Umbilical cord (tissue), 2 donors: ENCODE results near the gene PCGF3. TPM values are rescaled to one million over a fixed set of nuclear protein-coding genes. Genes with fewer than 3 reads are reported as not detected.
"Not testable (repeated sequence)": the region's sequence is repeated elsewhere in the genome, so short reads cannot be mapped to it uniquely, and the experiment has no call there.

ENCODE experiments used
- DNase-seq: peaks from one replicate; pipeline ENCODE4 v3.0.0-alpha.2; 2015; ENCODE audit warnings: low spot score
- total RNA-seq: library from RNA; depleted of rRNA; stranded (reverse); fragments of >200 nt; gene quantifications from one replicate; pipeline ENCODE4 v1.2.3, GENCODE V29; 2014; ENCODE audit warnings: low replicate concordance; ENCODE audit not compliant: insufficient read depth

Gene PCGF3
- total RNA-seq, 1 donor from 2014 or later, result 48.4 TPM

DNA sequence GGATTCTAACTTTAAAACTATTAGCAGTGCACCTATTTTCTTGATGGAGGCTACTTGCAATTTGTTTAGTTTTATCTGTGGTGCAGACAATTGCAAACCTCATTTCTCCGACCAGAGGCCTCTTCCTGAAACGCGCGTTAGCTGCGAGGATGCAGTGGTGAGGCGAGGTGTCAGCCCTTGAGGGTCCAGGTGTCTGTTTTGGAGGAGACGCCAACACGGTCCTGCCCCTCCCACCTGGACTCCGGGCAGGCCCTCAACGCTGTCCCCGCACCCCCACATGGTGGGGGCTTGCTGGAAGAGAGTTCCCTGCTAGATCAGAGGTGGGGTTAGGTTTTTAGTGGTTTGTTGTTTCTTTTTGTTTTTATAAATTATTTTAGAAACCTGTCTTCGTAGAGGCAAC lies 34.4 kb downstream of the PCGF3 start:
- no peak for DNase-seq

DNA sequence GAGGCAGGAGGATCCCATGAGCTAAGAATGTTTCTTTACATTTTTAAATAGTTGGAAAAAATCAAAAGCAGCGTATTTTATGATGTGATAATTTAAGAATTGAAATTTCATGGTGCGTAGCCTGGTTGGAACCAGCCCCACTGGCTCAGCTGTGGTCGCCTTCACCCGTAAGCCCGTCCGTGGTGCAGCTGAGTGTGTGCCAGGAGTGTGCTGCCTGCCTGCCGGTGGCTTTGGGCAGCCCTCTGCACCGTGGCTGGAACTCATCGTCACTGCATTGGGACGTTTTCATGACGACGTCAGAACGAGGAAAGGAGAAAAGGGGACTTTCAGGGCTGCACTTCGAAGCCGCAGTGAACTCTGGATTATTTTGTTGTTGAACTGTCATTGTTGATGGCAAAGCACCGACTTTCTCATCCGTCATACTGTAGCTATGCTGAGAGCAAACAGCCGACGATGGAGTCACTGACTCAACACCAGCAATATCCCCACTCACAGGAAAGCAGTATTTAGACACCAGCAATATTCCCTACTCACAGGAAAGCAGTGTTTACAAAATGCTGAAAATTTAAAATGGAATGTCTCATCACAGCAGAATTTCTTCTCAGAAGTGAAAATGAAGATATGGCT lies 35.1 kb downstream of the PCGF3 start:
- no peak for DNase-seq

DNA sequence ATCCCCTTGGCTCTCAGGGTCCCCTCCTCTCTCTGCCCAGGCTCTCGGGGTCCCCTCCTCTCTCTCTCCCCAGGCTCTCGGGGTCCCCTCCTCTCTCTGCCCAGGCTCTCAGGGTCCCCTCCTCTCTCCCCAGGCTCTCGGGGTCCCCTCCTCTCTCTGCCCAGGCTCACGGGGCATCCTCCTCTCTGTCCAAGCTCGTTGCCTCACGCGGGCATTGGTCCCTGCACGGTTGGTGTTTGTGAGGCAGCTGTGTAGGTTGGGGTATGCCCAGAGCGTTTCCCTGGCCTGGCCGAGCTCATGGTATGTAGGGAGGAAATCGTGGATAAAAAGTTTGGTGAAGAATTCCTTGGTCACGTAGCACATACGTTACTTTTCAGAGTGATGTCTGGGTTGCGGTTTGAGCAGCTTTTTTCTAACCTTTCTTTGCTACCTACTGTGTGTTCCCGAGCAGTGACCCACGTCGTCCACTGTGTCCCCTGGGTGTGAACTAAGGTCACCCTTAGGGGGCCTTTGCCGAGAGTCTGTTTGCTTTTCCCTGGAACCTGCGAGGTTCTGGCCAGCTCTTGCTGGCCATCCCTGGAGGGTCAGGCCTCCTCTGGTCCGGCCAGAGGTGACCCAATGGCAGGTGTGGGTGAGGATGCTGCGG lies 36.6 kb downstream of the PCGF3 start:
- no peak for DNase-seq

DNA sequence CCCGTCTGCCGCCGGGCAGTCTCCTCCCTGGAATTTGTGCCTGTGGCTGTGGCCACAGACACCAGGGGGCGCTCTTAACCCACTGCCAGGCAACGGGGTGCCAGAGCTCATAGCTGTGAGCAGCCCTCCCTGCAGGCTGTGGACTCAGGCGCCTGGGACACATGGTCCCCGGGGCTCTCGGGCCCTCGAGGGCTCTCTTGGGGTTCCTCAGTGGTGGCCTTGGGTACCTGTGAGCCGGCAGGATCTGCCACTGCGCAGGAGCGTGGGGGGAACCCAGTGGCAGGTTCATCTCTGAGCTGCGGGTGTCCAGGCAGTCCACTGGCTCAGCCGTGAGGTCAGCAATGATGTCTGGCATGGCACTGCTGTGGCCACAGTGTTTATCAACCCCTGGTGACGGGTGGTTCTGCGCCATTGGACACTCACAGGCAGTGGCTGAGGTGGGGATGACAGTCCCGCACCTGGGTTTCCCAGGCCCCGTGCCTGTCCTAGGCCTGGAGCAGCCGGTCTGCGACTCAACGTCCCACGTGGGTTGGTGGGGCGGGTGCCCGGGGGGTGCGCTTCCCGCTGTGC lies 37.2 kb downstream of the PCGF3 start:
- peak; percentile 25 for DNase-seq

DNA sequence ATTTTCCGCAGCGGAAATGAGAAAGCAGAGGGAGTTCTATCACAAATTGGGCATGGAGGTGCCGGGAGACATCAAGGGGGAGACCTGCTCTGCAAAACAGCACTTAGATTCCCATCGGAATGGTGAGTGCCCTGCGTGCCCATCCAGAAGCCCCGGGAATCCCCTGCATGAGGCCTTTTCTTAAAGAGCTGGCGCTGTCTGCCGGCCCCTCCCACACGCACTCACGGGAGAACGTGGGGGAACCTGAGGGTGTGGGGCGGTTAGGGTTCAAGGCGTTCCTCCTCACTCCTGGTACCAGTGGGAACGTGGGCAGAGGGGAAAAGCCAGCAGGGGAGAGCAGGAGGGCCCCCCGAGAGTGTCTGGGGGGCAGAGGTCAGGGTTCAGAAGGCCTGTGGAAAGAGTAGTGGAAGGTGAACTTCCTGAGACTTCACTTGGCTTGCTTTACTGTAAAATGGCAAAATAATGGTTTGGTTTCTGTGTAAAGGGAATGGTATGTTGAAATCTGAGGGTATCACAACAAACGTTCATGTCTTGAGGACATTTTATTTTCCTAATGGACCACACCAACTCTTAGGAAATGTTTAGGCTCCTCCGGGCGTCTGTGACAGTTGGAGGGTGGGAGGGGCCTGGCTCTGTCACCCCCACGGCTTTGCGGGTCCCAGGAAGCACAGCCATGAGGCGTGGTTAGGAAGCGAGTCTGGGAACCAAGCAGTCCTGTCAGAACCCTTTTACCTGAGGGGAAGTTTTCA lies 38.0 kb downstream of the PCGF3 start:
- no peak for DNase-seq

DNA sequence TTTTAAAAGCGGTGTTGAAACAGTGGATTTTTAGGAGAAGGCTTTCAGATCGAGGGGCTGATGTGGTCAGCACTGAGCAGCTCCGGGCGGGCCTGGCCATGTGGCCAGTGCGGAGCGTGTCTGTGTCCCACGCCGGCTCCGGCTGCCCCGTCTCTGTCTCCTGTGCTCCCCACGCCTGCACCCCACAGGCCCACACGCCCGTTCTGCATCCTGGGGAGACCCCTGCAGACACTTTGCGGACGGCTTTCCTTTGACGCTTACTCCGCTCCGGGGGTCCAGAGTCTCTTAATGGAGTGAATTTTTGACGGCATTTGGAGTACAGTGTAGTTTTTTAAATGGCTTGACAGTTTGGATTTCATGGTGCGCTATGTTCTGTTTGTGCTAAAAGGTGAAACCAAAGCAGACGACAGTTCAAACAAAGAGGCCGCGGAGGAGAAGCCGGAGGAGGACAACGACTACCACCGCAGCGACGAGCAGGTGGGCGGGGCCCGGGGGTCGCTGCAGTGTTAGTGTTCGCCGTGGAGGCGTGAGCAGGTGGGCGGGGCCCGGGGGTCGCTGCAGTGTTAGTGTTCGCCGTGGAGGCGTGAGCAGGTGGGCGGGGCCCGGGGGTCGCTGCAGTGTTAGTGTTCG lies 38.7 kb downstream of the PCGF3 start:
- DNase-seq, result no peak

DNA sequence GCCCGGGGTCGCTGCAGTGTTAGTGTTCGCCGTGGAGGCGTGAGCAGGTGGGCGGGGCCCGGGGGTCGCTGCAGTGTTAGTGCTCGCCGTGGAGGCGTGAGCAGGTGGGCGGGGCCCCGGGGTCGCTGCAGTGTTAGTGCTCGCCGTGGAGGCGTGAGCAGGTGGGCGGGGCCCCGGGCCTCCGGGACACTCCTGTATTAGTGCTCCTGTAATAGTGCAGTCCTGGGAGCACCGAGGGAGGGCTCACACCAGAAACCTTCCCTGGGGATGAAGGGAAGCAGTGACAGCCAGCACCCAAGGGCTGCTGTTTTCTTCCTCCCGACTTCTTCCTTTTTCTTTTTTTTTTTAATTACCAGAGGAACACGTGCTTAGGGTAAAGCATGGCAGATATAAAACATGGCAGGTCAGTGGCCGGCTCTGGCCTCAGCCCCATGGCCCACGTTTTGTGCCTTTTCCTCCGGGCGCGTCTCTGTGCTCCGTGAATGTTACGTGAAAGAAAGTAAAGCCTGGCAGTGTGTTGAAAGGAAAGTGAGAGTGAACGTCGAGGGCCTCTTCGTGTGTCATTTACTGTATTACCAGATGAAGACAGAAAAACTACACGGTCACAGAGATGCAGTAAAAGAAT lies 42.0 kb downstream of the PCGF3 start:
- DNase-seq, result no peak

DNA sequence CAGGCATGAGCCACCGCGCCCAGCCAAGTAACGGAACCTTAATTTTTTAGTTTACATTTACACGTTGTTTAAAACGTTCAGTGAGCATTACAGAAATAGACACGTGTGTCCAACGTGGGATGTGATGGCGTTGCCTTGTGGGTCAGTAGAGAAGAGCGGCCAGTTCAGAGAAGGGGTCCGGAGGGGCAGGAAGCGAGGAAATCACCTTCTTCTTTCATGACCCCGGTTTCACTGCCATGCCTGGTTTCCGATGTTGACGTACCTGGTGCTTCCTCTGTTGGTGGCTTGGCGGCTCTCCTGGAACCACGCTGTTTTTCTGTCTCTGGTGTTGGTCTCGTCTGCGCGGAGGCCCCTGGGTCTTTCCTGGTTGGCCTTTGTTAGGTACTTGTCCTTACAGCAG lies 42.8 kb downstream of the PCGF3 start:
- no peak for DNase-seq

DNA sequence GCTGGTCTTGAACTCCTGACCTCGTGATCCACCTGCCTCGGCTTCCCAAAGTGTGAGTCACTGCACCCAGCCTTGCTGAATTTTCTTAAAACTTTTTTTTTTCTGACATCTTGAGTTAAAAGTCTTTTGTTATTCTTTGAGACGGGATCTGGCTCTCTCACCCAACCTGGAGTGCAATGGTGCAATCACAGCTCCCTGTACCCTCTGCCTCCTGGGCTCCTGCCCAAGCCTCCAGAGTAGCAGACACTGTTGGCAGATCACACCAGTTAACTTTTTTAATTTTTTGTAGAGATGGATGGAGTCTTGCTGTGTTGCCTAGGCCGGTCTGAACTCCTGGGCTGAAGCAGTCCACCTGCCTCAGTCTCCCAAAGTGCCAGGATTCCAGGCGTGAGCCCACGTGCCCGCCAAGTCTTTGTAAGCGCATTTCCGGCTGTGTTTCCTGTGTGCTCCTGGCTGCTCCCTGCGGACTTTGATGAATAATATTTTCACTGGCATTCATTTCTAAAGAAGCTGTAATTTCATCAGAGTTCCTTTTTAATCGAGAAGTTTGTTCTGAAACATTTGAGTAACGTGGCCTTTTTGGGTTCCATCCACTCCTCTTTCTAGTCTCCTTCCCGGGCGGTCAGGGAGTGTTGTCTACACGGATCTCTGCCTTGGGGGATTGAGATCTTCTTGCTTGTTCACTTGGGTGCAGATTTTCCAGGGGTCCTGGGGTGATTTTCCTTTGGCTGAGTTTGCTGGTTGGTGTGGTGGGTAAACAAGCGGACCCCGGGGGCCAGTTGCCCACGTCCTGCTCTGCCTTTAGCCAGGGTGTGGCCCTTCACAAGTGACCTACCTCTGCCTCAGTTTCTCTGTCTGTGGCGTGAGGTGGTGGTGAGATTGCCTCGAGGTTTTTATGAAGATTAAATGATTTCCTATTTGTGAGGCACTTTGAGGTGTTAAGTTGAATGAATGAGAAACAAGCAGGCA lies 44.4 kb downstream of the PCGF3 start:
- no peak for DNase-seq

DNA sequence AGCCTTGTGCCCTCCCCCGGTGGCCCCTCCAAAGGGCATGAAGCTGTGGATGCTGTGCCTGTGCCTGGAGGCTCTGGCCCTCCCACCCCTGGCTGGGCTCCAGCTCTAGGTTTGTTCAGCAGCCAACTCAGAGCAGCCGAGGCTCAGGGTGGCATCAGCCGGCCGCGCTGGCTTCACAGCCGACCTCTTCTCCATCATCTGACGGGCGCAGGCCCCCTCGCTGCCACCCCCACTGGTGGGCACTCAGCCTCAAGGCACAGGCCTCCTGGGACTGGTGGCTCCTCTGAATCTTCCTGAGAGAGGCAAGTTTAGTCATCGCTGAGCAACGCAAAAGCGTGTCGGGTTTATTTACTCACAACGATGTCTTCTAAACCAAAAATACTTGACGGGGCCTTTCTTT lies 46.0 kb downstream of the PCGF3 start:
- no peak for DNase-seq

DNA sequence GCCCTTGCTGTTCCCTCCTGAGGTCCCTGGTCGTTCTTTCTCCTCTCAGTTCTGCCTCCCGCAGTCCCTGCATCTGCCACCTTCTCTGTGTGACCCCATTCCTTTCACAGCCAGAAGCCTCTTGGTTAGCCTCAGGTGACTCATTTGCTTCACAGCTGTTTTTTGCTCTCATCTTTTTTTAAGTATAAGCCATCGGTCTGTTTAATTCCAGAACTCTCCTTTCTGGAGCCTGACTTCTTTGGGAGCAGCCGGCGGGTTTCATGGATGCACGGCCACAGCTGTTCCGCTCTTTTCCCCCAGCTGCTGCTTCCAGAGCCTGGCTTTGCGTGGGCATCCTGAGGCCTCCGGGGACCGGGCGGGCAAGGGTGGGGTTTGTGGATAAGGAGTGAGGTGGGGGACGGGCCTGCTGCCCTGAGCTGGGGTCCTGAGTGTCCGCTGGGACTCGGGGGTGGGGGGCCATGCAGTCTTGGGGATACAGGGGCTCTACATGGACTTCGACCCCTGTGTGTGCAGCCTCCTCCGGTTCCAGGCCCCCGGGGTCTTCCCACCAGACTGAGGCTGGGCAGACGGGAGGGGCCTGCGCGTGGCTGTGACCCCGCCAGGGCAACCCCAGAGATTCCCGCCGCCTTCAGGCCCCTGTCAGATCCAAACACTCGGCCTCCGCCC lies 46.7 kb downstream of the PCGF3 start:
- DNase-seq, result no peak

DNA sequence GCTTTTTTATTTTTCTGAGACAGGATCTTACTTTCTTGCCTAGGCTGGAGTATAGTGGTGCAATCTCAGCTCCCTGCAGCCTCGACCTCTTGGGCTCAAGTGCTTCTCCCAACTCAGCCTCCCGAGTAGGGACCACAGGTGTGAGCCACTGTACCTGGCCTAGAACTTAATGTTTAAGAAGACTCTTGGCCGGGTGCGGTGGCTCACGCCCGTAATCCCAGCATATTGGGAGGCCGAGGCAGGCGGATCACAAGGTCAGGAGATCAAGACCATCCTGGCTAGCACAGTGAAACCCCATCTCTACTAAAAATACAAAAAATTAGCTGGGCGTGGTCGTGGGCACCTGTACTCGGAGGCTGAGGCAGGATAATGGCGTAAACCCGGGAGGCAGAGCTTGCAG lies 47.6 kb downstream of the PCGF3 start:
- DNase-seq, result not testable (repeated sequence)

DNA sequence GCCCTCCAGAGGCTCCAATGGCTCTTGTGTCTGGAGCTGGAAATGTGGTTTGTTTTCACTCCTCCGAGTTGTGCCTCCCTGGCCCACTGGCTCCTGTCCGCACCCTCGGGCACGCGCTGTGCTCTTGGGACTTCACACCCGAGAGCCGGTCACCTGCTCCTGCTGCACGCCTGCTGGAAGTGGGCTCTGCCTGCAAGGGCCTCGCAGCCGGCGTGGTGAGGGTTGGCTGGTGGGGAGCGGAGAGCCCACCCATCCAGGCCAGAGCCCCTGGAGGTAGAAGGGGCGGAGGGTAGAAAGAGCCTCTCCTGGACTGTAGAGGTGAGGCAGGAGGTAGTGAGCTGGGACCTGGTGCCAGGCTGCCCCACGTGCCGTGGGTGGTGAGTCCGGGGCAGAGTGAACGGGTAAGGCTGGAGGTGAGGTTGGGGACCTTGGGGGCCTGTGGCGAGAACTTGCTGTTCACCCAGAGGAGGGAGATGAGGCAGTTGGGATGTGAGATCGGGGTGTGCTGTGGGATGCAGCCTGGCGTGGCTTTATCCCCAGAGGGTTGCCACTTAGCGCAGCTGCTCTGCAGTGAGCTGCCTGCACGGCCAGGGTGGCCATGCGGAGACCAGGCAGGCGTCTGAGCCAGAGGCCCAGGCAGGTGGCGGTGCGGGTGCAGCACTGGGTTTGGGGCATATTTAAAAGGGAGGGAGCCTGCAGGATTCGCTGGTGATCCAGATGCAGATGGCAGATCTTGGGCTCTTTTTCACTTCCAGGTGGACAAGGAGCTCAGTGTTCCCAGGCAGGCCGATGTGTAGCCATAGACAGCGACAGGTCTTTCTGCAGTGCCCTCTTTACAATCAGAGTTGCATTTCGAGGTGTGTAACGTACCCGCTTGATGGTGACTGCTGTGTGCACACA lies 48.8 kb downstream of the PCGF3 start:
- DNase-seq, result no peak

DNA sequence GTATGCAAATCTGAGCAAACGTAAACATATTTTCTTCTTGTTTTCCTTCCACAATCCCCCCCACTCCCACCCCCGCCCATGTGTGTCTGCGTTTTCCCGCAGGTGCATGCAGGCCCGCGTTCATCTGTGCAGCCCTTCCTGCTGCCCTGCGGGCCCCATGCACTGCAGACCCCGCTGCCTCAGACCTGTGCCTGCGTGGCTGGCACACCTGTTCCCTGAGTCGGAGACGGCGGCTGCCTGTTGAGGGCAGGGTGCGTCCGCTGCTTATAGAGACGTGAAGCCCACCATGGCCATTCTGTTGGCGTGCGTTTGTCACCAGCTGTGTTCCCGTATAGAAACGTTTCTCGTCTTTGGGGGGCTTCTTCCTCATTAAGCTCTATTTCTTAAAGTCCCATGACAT lies 51.5 kb downstream of the PCGF3 start:
- no peak for DNase-seq

DNA sequence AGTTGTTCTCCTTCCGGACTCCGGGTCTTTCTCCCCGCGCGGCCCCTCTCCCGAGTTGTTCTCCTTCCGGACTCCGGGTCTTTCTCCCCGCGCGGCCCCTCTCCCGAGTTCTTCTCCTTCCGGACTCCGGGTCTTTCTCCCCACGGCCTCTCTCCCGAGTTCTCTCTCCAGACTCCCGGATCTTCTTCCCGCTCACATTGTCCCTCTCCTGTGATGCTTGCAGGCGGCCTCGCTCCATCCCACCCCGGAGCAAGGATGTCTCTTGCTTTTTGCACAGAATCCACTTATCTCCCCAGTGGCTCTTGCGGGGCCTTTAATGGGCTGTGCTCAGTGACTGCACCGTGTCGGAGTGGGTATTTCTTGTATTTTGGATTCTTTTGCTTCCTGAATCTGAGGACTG lies 54.2 kb downstream of the PCGF3 start:
- not testable (repeated sequence) for DNase-seq

DNA sequence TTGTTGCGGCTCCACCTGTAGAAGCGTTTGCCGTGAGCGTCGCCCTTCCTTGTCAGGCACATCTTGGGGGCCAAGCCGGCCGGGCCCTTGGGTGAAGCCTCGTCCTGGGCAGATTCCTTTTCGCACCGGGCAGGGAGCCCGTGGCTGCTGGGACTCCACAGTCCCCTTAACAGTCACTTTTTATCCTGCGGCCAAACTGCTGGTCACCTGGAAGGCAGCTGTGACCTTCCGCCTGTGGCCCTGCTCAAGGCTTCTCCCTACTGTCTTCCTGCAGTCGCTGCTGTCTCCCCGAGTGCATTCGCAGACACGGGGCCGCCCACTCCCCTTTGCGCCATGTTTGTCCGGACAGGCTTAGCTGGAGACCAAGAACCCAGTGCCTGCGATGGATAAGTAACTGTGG lies 55.0 kb downstream of the PCGF3 start:
- DNase-seq, result no peak

DNA sequence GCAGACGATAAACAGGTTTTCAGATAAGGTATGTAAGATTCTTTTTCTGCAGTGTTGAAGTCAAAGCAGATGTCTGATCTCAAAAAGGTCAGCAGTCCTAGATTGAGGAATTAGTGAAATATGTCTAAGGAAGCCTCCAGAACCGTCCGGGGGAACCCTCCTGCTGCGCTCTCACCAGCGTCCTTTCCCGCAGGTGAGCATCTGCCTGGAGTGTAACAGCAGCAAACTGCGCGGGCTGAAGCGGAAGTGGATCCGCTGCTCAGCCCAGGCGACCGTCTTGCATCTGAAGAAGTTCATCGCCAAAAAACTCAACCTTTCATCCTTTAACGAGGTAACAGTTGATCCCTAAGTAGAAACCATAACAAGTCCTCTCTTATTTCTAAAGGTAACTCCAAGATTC lies 55.5 kb downstream of the PCGF3 start:
- no peak for DNase-seq

DNA sequence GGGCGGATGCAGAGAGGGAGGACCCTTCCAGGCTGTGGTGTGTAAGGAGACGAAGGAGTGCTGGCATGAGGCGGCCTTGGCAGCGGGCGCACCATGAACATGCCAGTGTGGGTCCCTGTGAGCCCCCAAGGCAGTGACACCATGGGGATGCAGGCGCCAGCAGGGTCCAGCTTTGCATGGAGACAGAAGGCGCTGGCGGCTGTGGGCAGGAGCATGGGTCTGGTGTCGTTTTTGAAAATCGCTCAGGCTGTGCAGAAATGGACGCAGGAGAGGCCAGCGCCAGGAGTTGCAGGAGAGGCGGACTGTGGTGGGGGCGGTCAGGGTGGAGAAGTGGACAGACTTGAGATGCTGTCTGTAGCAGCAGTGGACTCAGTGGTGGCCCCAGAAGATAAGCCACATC lies 56.1 kb downstream of the PCGF3 start:
- DNase-seq, result no peak
